D721Med (cell line): ENCODE results near the gene CNNM3.

Experiments used
- DNase-seq: peaks from one replicate; pipeline ENCODE4 v3.0.0; 2011; ENCODE audit warnings: low spot score; ENCODE audit not compliant: insufficient read length
- FAIRE-seq: peaks from 2 replicates; lab custom pipeline; 2011; peaks lifted over from hg19 to GRCh38; lab: Jason Lieb, UNC
- TF ChIP-seq, protein P1 (sequence below): IDR thresholded peaks from 2 replicates; pipeline ENCODE4 v1.5.1; 2012; ENCODE audit warnings: mild to moderate bottlenecking, control low read depth; ENCODE audit not compliant: insufficient read depth; ENCODE audit errors: missing control alignments

Gene CNNM3

DNA sequence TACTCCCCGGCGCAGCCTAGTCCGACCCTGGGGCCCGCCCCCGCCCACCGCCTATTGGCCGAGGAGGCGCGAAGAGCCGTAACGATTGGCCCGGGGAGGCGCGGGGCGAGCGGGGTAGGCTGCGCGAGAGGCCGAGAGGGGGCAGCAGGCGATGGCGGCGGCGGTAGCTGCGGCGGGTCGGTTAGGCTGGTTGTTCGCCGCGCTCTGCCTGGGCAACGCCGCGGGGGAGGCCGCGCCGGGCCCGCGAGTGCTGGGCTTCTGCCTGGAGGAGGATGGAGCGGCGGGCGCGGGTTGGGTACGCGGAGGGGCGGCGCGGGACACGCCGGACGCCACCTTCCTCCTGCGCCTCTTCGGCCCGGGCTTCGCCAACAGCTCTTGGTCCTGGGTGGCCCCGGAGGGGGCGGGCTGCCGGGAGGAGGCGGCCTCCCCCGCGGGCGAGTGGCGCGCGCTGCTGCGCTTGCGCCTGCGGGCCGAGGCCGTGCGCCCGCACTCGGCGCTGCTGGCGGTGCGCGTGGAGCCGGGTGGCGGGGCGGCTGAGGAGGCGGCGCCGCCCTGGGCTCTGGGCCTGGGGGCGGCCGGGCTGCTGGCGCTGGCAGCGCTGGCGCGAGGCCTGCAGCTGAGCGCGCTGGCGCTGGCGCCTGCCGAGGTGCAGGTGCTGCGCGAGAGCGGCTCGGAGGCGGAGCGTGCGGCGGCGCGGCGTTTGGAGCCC lies at the start of gene CNNM3:
CNNM3 (plus strand) TSS at position 142 of the 709 bp plus-strand sequence; CDS start at position 152, 10 bp downstream.
- DNase-seq (peak; percentile 97), FAIRE-seq (no peak)
- TF ChIP-seq, protein P1, sequence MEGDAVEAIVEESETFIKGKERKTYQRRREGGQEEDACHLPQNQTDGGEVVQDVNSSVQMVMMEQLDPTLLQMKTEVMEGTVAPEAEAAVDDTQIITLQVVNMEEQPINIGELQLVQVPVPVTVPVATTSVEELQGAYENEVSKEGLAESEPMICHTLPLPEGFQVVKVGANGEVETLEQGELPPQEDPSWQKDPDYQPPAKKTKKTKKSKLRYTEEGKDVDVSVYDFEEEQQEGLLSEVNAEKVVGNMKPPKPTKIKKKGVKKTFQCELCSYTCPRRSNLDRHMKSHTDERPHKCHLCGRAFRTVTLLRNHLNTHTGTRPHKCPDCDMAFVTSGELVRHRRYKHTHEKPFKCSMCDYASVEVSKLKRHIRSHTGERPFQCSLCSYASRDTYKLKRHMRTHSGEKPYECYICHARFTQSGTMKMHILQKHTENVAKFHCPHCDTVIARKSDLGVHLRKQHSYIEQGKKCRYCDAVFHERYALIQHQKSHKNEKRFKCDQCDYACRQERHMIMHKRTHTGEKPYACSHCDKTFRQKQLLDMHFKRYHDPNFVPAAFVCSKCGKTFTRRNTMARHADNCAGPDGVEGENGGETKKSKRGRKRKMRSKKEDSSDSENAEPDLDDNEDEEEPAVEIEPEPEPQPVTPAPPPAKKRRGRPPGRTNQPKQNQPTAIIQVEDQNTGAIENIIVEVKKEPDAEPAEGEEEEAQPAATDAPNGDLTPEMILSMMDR = peak; percentile 14

DNA sequence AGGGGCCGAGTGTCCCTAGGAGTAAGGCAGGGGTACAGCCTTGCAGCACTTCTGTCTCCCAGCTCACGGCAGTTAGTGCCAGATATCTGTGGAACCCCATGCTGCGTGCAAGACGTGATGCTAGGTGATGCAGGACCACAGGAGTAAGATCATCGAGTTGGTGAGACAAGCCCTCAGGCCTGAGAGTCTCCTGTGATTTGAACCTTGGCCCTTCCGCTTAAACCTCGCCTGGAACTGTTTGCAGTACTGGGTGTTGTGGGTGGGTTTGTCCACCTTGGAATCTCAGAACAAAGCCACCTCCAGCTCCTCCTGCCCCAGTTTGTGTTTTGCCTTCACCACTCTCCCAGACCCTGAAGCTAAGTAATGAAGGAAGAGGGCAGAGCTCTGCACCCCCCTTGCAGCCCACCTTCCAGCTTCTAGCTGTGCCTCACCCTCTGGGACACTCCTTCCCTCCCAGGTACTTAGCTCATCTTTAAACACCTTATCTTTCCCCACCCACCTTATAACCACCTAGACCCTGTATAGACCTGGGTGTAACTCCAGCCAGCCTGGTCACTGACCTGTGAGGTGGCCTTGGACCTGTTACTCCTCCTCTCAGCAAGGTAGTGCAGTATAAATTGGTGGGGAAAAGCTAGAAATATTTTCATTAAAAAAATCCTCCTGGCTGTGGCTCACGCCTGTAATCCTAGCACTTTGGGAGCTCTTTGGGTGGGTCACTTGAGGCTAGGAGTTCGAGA lies 48.8 kb upstream of the CNNM3 start:
- TF ChIP-seq, protein P1 = no peak
- FAIRE-seq (no peak), DNase-seq (no peak)

DNA sequence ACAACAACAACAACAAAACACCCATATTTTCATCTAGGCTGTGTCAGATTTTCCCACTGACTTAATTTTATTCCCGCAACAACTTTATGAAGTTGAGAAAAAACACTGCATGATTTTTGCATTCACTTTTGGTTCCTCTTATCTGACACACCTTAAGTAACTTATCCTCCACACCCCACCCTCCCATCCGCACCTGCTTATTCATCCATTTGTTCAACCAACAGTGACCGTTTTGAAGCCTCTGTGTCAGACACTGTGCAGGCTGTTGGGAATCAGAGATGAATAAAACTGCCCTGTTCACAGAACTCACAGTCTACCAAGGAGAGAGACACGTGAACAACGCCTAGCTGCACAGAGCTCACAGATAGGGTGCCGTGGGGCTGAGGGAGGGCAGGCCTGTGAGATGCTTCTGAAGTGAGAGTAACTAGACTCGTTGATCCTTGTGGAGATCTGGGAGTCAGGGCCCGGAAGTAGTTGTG lies 47.9 kb upstream of the CNNM3 start:
- no peak for DNase-seq
- TF ChIP-seq, protein P1 = no peak

DNA sequence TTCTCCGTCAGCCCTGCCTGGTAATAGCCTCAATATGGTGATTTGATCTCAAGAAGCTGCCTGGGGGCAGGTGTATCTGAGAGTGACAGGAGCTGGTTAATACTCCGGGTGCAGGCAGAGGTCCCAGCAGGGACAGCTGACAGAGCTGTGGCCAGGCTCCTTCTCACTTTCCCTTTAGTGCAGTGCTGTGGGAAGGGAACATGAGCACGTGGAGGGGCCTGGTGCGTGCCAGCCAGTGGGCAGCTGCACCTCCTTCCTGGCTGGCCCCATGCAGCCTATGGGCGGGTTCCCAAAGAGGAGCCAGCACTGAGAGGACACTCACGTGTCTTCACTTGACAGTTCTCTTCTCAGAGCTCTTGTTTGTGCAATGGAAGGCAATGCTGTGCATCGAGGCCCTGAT lies 46.3 kb upstream of the CNNM3 start:
- no peak for DNase-seq
- TF ChIP-seq, protein P1 = no peak
- FAIRE-seq = no peak

More for the DNA sequence above, 47.9 kb upstream of the CNNM3 start:
- FAIRE-seq = no peak

DNA sequence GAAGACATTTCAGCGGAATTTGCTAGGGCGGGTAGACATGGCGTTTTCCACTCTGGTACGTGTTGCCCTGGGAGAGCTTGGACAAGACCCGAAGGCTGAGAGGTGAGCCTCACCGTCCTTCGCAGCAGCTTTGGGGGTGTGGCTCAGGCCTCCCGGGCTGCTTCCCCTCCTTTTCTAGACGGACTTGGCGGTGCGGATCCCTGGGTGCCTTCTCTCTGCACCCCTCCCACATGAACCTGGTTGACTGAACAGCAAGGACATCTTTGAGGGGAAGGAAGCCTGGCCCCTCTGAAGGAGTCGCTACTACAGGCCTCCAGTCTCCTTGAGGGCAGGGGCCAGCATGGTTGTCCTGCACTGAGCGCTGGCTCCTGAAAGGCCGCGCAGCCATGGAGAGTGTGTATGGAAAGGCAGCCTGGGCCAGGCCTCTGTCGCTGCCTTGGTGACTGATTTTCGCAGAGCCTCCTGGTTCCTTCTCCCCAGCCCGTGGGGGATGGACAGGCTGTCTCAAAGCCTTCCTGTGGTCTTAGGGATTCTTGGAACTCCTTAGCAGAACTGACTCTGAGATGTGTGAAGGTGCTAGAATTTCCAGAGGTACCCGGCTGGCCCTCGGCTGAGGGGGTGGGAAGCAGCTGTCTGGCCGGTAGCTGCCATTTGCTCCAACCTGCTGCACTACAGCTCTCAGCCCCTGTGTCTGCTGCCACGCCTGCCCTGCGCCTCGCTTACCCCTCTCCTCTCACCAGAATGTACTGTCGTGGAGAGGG lies 45.4 kb upstream of the CNNM3 start:
- TF ChIP-seq, protein P1 = no peak
- no peak for DNase-seq
- no peak for FAIRE-seq

DNA sequence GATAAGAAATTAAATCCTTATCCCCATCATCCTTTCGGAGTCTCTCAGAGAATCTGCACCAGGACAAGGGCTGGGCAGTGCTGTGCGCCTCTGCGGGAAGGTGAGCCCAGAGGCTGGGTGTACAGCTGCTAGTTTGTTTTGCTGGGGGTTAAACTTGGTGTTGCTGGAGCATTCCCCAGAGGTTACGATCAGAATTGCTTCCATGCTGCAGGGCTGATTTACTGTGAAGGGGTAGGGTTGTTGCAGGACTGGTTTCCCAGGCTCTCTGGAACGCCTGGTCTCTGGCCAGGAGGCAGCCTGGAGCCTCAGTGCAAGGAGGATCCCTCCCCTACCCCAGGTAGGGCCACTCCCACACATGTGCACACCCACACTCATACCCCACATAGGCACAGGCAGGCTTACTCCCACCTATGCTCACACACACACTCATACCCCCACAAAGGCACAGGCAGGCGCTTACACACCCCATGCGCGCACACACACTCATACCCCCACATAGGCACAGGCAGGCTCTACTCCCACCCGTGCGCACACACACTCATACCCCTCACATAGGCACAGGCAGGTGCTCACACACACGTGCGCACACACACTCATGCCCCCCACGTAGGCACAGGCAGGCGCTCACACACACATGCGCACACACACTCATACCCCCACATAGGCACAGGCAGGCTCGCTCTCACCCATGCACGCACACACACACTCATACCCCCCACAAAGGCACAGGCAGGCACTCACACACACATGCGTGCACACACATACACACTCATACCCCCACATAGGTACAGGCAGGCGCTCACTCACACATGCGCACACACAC lies 44.1 kb upstream of the CNNM3 start:
- FAIRE-seq (no peak), DNase-seq (no peak)
- TF ChIP-seq, protein P1 = no peak
